SK-N-SH treated with all-trans-retinoic acid at 6 μM for 48 hours (cell line): ENCODE data around the gene PDE8A.

ENCODE experiments used
- ZNF70 ChIP-seq: fragments of 450-650 bp; formaldehyde crosslinking; IDR thresholded peaks from 2 replicates; pipeline ENCODE4 v1.5.0; 2020; ENCODE audit warnings: mild to moderate bottlenecking, moderate library complexity
- ZNF8 ChIP-seq: fragments of 450-650 bp; formaldehyde crosslinking; IDR thresholded peaks from 2 replicates; pipeline ENCODE4 v1.5.0; 2020; ENCODE audit warnings: mild to moderate bottlenecking, moderate library complexity
- TF ChIP-seq, protein P1 (sequence below): fragments of 250-450 bp; sonication (Bioruptor Pico); IDR thresholded peaks from 2 replicates; pipeline ENCODE4 v1.8.0; 2020; ENCODE audit warnings: mild to moderate bottlenecking, moderate library complexity, borderline replicate concordance

DNA sequence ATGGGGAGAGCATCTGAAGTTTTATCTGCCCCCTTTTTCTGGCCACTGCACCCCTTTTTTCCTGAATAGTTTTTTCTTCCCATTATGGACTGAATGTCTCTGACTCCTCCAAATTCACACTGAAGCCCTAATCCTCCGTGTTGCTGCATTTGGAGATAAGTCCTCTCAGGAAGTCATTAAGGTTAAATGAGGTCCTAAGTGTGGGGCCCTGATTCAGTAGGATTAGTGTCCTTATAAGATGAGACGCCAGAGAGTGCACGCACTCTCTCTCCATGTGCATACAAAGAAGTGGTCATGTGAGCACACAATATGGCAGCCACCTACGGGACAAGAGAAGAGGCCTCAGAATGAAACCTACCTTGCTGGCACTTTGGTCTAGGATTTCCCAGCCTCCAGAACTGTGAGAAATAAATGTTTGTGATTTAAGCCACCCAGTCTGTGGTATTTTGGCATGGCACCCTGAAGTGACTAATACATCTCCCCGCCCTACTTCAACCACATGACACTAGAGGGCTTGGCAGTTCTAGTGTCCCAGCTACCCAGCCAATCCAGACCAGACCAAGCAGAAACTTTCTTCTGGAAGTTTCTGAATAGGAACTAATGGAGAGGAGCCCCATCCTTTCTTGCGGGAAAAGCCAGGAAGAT lies 191.3 kb downstream of the PDE8A start:
- TF ChIP-seq ZNF8 (CRISPR knock-in tag) (no peak), ZNF70 (no peak)
- TF ChIP-seq, protein P1, sequence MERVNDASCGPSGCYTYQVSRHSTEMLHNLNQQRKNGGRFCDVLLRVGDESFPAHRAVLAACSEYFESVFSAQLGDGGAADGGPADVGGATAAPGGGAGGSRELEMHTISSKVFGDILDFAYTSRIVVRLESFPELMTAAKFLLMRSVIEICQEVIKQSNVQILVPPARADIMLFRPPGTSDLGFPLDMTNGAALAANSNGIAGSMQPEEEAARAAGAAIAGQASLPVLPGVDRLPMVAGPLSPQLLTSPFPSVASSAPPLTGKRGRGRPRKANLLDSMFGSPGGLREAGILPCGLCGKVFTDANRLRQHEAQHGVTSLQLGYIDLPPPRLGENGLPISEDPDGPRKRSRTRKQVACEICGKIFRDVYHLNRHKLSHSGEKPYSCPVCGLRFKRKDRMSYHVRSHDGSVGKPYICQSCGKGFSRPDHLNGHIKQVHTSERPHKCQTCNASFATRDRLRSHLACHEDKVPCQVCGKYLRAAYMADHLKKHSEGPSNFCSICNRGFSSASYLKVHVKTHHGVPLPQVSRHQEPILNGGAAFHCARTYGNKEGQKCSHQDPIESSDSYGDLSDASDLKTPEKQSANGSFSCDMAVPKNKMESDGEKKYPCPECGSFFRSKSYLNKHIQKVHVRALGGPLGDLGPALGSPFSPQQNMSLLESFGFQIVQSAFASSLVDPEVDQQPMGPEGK (CRISPR knock-in tag) = no peak
